Measurements from ENCODE around the gene IL17C.

IL17C gene

GRCh38 chr16:88647178-88648070 lies 9.1 kb downstream of the IL17C start:
- DNase-seq: no peak

GRCh38 chr16:88649195-88649923 lies 11.0 kb downstream of the IL17C start:
- DNase-seq: no peak

DNA sequence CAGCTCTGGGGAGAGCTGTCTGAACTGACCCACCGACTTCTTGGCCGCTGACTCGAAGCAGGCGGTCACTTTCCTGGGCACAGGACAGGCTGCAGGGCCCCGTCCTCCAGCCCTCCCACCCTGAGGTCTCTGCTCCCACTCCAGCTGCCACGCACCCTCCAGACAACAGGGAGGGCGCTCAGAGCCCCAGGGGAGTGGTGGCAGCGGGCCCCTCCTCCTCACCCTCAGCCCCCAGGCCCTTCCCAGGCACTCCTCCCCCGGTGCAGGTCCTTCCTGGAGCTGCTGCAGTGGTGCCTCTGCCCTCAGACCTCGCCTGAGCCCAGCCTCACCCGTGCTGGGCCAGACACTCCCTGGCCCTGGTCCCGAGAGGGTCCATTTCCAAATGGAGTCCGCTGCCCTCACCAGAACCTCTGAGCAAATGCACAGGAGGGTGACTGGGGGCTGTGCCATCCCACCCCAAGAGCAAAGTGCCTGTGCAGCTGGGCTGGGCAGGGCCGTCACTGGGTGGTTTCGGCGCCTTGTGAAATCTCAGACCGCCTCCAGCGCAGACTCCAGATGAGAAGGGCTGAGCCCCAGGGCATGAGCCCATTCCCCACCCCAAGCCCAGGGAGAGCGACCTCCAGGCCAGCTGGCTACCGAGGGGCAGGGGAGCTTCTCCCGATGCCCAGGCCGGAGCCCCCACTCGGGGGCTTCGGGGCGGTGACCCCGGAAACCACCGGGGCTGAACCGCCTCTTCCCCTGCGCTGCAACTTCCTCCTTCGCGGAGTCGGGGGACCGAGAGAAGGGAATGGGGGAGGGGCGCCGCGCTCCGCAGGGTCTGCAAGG lies 11.8 kb downstream of the IL17C start:
- peak; percentile 62 for DNase-seq

GRCh38 chr16:88650749-88651275 lies 12.4 kb downstream of the IL17C start, which contains the start of gene CYBA:
Gene CYBA (minus strand): TSS chr16:88651053. CDS start chr16:88651013, 40 bp downstream.
- DNase-seq: peak; percentile 90

GRCh38 chr16:88651276-88651988 lies 13.1 kb downstream of the IL17C start:
- DNase-seq: peak; percentile 88

- no peak for DNase-seq
These were observed 13.8 kb downstream of the IL17C start for GRCh38 chr16:88651989-88652761.

- no peak for DNase-seq
These were observed 14.3 kb downstream of the IL17C start for GRCh38 chr16:88652762-88653063.

DNA sequence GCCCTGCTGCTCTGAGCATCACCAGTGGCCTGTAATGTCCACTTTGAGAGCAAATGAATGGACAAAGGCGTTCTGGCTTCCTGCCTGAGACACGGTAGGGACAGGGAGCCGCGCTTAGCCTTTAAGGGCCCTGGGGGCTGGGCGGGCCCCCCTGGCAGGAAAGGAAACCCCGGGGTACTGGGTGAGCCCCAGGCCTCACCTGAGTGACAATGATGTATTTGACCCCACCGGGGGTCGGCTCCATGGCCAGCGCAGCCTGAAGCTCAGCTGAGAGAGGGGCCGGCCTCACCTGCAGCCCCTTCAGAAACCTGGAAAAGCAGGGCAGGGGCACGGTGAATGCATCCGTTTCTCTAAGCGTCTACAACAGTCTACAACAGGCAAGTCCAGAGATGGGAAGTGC lies 14.7 kb downstream of the IL17C start:
- DNase-seq: no peak

GRCh38 chr16:88653596-88654362 lies 15.4 kb downstream of the IL17C start:
- peak; percentile 27 for DNase-seq

DNA sequence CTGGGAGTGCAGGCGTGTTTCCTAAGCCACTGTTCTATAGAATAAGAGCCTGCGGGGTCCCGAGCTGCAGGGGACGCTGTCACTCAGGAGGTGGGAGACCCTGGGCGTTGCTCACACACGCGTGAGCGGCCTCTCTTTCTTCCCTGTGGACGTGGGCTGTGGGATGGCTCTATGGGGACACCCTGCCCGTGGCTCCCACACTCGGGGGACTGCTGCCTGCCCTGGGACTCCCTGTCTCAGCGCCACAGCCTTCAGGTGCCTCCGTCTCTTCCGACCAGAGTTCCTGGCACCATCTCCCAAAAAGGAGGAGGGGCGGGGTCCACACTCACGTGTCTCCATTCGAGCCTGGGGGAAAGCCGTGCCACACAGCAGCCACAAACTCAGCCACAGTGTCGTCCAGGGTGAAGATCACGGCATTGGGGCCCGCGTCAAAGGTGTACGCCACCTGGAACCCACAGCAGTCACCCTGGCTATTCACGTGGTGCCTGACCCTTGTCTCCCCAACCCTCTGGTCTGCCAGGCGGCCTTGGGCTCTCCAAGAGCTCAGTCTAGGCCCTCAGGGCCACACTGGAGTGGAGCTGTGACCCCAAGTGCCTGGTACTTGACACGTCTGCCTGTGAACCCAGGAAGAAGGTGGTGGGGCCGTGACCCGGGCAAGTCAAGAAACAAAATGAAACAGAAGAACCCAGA lies 16.1 kb downstream of the IL17C start:
- DNase-seq: no peak

DNA sequence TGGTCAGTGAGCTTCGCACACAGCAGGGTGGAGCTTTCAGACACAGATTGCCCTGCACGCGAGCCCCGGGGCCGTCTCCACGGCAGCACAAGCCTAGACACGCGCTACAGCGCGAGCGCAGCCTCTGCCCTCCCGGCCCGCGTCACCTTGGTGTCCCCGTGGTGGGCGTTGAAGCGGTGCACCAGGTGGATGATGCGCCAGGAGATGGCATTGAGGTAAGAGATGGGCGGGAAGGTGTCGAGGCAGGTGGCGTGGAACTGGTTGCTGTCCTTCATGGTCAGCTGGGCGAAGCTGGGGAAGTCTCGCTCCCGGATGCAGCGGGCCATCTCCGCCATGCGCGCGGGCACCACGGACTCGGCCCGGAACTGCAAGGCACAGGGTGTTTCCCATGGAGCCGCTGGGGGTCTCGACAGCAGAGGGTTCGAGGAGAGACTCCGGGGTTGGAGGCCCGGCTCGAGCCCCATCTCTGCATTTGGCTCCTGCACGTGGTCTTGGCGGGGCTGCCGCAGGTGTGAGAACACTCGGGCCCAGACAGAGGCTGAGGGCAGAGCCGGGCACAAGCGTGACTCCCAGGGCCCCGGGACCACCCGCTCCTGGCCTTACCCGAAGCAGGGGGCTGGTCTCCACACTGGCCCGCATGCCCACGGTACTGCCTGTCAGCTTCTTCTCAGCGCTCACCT lies 16.8 kb downstream of the IL17C start:
- DNase-seq: no peak

DNA sequence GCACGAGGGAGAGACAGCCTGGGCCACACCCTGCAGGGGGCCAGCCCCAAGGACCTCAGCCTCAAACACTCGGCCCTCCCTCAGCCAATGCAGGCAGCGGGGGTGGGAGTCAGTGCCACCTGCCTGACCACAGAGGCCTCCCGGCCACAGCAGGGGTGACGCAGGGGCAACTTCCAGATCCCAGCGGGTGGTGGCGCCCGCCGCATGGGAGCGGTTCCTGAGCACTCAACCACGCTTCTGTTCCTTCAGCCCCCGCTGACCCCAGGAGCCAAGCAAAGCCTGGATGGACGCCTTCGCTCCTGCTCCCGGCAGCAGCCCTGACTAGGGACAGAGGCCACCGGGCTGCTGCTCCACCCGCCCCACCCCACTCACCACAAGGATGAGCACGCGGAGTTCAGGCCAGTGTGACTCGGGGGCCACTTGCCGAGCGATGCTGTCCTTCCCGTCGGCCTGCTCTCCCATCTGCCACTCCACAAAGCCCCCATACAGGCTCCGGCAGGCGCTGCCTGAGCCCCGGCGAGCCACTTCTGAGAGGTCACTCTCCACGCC lies 17.4 kb downstream of the IL17C start:
- no peak for DNase-seq

DNA sequence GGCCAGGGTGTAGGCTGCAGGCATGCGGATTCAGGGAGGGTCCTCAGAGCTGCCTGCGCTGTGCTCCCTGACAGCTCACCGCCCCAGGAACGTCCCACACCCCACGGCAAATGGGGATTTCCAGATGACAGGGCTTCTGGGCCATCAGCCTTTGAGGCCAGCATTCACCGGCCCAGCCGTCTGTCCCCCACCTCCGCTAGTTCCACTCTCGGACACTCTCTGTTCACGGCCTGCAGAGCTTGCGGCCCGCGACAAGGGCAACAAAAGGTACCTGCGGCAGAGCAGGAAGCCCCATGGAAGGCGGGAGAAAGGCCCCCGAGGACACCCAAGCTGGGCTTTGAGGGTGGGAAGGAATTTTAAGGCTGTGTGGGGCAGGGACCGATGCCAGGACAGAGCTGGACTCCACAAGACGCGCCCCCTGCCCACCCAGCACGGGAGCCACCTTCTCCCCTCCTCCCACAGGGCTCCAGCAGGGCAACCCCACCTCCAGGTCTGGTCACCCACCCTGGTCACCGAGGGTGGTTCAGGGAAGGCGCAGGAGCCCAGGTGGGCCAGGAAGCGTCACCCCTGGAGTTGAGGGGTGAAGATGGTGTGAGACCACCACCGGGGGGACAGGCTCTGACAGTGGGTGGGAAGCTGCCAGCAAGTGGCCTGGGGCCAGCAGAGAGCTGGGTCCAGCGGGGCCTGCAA lies 18.1 kb downstream of the IL17C start:
- no peak for DNase-seq

GRCh38 chr16:88657371-88657770 lies 19.0 kb downstream of the IL17C start:
- DNase-seq: no peak

GRCh38 chr16:88658714-88659113 lies 20.3 kb downstream of the IL17C start:
- no peak for DNase-seq

- DNase-seq: no peak
These were observed 20.8 kb downstream of the IL17C start for GRCh38 chr16:88659160-88659559.

DNA sequence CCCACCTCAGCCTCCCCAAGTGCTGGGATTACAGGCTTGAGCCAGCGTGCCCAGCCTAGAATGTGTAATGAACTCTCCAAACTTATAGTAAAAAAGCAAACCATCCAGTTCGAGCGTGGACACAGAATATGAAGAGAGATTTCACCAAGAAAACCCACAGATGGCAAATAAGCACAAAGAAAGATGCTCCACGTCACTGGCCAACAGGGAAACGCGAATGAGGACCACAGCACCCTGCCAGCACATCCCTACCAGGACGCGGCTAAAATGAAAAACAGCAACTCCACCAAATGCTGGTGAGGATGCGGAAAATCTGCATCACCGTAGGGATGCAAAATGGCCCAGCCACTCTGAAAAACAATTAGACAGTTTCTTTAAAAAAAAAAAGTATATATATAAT lies 23.1 kb downstream of the IL17C start:
- DNase-seq: no peak

DNA sequence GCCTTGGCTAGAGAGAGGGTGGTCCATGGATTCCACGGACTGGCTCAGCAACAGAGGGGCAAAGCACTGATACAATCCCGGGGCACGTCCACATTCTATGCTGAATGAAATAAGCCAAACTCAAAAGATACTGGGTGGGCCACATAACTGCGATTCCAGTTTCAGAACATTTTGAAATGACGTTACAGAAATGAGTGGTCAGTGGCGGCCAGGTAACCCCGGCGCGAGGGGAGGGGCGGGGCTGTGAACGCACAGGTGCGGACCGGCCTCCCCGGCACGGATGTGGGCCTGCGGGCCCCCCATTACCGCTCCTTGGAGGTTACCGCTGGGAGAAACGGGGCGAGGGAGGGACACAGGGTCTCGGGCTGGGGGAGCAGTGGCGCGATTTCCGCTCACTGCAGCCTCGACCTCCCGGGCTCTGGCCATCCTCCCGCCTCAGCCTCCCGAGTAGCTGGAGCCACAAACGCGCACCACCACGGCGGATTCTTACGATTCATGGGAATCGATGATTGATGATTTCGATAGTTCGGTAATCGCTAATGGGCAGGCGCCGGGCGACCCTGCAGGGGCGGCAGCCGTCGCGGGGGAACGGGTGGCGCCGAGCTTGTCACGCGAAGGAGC lies 24.0 kb downstream of the IL17C start:
- no peak for DNase-seq

Measured in stimulated activated CD8-positive, alpha-beta memory T cell treated with anti-CD3 and anti-CD28 coated beads, Interleukin-4, amount 100 ng/mL, for 48 hours (primary cell).